IPS DF 19.7 (cell line): Measurements from ENCODE around the gene SVIL.

ENCODE experiments used
- DNase-seq: peaks from one replicate; pipeline ENCODE4 v3.0.0-alpha.2; 2013; ENCODE audit warnings: low read depth, low spot score

The SVIL gene

GRCh38 chr10:29420744-29421143 is 214.0 kb downstream of the SVIL start:
- no peak for DNase-seq

- no peak for DNase-seq
These were observed 217.4 kb downstream of the SVIL start for GRCh38 chr10:29417324-29417723.

GRCh38 chr10:29415876-29416275 is 218.9 kb downstream of the SVIL start:
- DNase-seq: no peak

GRCh38 chr10:29414501-29414900 is 220.3 kb downstream of the SVIL start:
- DNase-seq: no peak

- no peak for DNase-seq
These were observed 222.3 kb downstream of the SVIL start for GRCh38 chr10:29412485-29412884.

- no peak for DNase-seq
These were observed 223.0 kb downstream of the SVIL start for GRCh38 chr10:29411666-29412315.

GRCh38 chr10:29409241-29410054 is 225.3 kb downstream of the SVIL start:
- DNase-seq: no peak

GRCh38 chr10:29408847-29409240 is 225.9 kb downstream of the SVIL start:
- no peak for DNase-seq
